ENCODE data around the gene PICALM.
"Not testable (repeated sequence)": the region's sequence is repeated elsewhere in the genome, so short reads cannot be mapped to it uniquely, and the experiment has no call there.

DNA sequence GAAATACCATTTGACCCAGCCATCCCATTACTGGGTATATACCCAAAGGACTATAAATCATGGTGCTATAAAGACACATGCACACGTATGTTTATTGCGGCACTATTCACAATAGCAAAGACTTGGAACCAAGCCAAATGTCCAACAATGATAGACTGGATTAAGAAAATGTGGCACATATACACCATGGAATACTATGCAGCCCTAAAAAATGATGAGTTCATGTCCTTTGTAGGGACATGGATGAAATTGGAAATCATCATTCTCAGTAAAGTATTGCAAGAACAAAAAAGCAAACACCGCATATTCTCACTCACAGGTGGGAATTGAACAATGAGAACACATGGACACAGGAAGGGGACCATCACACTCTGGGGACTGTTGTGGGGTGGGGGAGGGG lies 37.1 kb upstream of the PICALM start:
- TF ChIP-seq, protein P1, sequence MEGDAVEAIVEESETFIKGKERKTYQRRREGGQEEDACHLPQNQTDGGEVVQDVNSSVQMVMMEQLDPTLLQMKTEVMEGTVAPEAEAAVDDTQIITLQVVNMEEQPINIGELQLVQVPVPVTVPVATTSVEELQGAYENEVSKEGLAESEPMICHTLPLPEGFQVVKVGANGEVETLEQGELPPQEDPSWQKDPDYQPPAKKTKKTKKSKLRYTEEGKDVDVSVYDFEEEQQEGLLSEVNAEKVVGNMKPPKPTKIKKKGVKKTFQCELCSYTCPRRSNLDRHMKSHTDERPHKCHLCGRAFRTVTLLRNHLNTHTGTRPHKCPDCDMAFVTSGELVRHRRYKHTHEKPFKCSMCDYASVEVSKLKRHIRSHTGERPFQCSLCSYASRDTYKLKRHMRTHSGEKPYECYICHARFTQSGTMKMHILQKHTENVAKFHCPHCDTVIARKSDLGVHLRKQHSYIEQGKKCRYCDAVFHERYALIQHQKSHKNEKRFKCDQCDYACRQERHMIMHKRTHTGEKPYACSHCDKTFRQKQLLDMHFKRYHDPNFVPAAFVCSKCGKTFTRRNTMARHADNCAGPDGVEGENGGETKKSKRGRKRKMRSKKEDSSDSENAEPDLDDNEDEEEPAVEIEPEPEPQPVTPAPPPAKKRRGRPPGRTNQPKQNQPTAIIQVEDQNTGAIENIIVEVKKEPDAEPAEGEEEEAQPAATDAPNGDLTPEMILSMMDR (IDR thresholded peaks at IDR 0.05; ENCODE audit: low read depth, low read length), result not testable (repeated sequence)
- TF ChIP-seq POLR2A (IDR thresholded peaks at IDR 0.05; ENCODE audit: extremely low read depth, insufficient read length), result not testable (repeated sequence)

All from NB4 (cell line).